Muscle layer of duodenum (tissue), 2 donors: Measurements from ENCODE around the gene CIB4.

Source experiments
- H3K27ac ChIP-seq: one replicate; pipeline ENCODE4 v1.7.0; 2013; ENCODE audit warnings: mild to moderate bottlenecking, low read length
- H3K27me3 ChIP-seq: one replicate; pipeline ENCODE4 v1.7.0; 2013; ENCODE audit warnings: low read depth, mild to moderate bottlenecking, control low read depth, low read length
- H3K36me3 ChIP-seq, 2 donors: one replicate each; pipeline ENCODE4 v1.7.0; 2013; ENCODE audit warnings: low read length in 2 of 2, control low read depth in 1 of 2, mild to moderate bottlenecking in 1 of 2; ENCODE audit not compliant: insufficient read depth in 2 of 2, control insufficient read depth in 1 of 2
- H3K4me1 ChIP-seq, 2 donors: one replicate each; pipeline ENCODE4 v1.7.0; 2013; ENCODE audit warnings: low read length in 2 of 2, mild to moderate bottlenecking in 2 of 2, control low read depth in 1 of 2, moderate library complexity in 1 of 2; ENCODE audit not compliant: insufficient read depth in 2 of 2, control insufficient read depth in 1 of 2
- H3K4me3 ChIP-seq, 2 donors: one replicate each; pipeline ENCODE4 v1.7.0; 2013; ENCODE audit warnings: low read length in 2 of 2, low read depth in 1 of 2, mild to moderate bottlenecking in 1 of 2
- H3K9me3 ChIP-seq, 2 donors: one replicate each; pipeline ENCODE4 v1.7.0; 2013; ENCODE audit warnings: low read length in 2 of 2, control low read depth in 1 of 2, mild to moderate bottlenecking in 1 of 2; ENCODE audit not compliant: control insufficient read depth in 1 of 2
- donor health status: healthy.

CIB4 gene

DNA sequence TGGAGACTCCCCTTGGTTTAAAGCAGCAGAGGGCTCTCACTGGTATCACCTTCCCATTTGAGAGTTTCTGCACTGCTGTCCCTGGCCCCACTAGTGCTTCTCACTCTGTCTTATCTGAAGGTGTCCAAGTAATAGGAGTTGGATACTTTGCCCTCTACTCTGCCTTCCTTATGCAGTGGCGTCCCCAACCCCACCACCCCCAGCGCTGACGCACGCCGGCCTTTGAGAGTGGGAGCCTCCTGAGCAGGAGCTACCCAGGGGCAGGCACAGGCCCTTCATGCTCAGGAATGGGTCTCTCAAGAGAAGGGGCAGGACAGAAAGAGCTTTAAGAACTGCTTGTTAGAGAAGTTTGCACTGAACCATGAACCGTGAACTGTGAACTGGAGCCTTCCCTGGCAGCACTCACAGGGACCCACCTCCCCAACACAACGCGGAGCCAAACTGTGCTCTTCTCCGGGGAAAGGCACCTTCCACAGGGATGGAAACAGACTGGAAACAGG is 3.3 kb downstream of the CIB4 start:
- peaks cover 6 to 20% of the 10 kb centered on the region in 2 donors for H3K4me1 ChIP-seq
- no peaks in the 10 kb centered on the region for H3K9me3 ChIP-seq
- H3K36me3 ChIP-seq = no peaks in the 10 kb centered on the region
- no peaks in the 10 kb centered on the region for H3K27me3 ChIP-seq
- no peak overlapping the region for H3K27ac ChIP-seq
- H3K4me3 ChIP-seq = no peak overlapping the region

DNA sequence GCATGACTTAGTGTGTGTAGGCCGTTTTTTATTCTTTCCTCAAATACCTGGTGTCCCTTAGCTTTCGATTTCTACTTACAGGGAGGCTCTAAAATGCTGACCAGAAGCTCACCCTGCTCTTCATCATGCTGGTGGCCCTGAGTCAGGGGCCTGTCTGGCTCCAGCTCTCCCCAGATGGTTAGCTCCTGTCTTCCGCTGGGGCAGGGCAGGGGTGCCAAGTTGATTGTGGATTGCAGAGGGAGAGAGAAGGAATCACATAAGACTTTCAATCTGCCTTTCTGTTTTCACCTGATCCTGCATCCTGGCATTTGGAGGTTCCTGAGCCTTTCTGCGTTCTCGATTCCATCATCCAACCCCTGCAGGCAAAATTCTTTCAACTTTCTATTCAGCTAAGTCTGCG is 4.2 kb downstream of the CIB4 start:
- peaks cover 6 to 29% of the 10 kb centered on the region in 2 donors for H3K4me1 ChIP-seq
- no peaks in the 10 kb centered on the region for H3K27me3 ChIP-seq
- no peak overlapping the region for H3K27ac ChIP-seq
- no peaks in the 10 kb centered on the region for H3K9me3 ChIP-seq
- no peak overlapping the region for H3K4me3 ChIP-seq
- H3K36me3 ChIP-seq = no peaks in the 10 kb centered on the region

DNA sequence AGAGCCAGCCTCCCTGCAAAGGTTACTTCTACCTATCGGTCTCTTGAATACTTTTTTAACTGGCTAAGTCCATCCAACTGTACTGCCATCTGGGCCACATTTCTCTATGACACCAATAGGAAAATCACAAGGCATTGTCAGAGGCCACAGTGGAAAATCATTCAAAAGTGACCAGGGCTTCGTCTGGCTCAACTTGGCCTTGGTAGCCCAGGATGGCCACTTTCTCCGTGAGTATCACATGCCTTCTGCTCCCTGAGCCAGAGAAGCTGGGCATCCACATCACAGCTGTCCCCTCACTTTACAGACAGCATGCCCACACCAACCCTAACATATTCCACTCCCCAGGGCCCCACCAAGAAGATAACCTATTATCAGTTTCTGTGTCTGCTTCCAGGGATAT is 5.8 kb downstream of the CIB4 start:
- H3K36me3 ChIP-seq = no peaks in the 10 kb centered on the region
- H3K4me1 ChIP-seq = peaks cover 3 to 28% of the 10 kb centered on the region in 2 donors
- no peak overlapping the region for H3K4me3 ChIP-seq
- no peak overlapping the region for H3K27ac ChIP-seq
- H3K9me3 ChIP-seq = no peaks in the 10 kb centered on the region
- no peaks in the 10 kb centered on the region for H3K27me3 ChIP-seq

DNA sequence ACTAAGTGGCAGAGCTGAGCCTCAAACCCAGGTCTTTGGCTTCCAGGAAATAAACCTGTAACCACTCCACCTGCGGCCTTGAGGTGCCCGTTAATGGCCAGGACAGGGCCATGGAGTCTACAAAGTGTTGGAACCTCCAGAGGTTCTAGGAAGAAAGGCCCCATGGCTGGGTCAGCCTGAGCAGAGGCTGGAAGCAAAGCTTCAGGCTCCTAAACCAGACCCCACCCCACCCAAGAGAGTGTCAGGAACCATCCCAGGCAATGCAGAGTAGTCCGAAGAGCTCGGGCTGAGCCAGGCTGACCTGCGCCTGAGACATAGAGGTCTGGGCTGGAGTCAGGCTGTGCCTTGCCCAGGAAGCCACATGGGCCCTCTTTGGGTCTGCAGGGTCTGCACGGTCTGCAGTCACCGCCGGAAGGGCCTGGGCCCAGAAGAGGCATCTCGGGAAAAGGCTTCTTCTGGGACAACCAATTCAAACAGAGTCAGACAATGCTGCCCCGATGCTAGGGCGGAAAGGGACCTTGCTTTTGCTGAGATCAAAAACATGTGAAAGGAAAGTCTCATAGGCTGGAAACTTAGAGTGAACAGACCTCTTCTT is 6.4 kb downstream of the CIB4 start:
- H3K4me1 ChIP-seq = peaks cover 0 to 24% of the 10 kb centered on the region in 2 donors
- H3K27me3 ChIP-seq = no peaks in the 10 kb centered on the region
- no peaks in the 10 kb centered on the region for H3K36me3 ChIP-seq
- H3K4me3 ChIP-seq = no peak overlapping the region
- H3K9me3 ChIP-seq = no peaks in the 10 kb centered on the region
- H3K27ac ChIP-seq = no peak overlapping the region

DNA sequence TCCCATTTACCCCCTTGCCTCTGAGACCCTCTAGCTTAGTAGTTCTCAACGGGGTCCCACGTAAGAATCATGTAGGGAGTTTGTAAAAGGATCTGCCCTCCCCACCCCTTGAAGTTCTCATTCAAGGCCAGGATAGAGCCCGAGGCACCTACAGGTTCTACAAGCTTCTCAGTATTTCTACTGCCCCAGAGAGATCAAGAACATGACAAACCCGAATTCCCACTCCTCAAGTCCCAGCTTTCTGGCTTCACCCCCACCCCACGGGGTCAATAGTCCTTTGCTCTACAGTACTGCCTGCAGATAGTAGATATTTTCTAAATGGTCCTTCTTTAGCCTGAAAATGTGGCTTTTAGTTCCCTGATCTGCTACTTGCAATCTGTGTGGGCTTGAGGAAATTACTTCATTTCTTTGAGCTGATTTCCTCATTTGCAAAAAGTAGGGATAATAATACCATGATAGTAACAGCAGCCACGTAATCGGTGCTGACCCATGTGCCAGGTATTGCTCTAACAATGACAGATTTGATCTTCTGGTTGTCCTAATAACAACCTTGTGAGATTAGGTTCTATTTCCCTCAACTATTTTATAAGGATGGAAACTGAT is 7.1 kb downstream of the CIB4 start:
- Histone ChIP-seq H3K27ac (no peak overlapping the region), H3K4me1 (peaks cover 0 to 24% of the 10 kb centered on the region in 2 donors), H3K4me3 (no peak overlapping the region), H3K27me3 (no peaks in the 10 kb centered on the region), H3K9me3 (no peaks in the 10 kb centered on the region), H3K36me3 (no peaks in the 10 kb centered on the region)

DNA sequence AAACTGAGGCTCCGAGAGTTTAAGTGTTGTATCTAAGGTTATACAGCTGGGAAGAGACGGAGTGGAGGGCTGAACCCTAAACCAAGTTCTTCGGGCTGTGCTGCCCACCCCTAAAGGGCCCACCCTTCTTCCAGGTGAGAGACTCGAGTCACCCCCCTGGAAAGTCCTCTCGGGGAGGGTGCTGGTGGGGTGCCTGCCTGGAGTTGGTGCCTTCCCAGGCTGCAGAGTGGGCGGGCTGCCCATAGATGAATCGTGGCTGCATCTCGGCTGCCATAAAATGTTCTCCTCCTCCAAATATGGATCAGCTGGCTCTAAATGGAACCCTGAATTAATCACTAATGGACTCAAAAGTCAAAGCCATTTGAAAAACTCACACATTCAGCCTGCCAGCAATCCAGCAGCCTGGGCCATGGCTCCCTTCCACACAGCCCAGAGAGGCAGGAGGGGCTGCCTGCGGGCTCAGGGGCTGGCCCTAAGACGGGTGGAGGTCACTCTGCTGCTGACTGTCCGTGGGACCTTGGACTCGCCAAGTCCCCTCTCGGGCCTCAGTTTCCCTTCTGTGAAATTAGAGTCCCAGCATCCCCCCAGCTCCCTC is 7.7 kb downstream of the CIB4 start:
- H3K4me3 ChIP-seq = no peak overlapping the region
- no peak overlapping the region for H3K27ac ChIP-seq
- H3K9me3 ChIP-seq = no peaks in the 10 kb centered on the region
- no peaks in the 10 kb centered on the region for H3K27me3 ChIP-seq
- H3K36me3 ChIP-seq = no peaks in the 10 kb centered on the region
- peaks cover 0 to 24% of the 10 kb centered on the region in 2 donors for H3K4me1 ChIP-seq

DNA sequence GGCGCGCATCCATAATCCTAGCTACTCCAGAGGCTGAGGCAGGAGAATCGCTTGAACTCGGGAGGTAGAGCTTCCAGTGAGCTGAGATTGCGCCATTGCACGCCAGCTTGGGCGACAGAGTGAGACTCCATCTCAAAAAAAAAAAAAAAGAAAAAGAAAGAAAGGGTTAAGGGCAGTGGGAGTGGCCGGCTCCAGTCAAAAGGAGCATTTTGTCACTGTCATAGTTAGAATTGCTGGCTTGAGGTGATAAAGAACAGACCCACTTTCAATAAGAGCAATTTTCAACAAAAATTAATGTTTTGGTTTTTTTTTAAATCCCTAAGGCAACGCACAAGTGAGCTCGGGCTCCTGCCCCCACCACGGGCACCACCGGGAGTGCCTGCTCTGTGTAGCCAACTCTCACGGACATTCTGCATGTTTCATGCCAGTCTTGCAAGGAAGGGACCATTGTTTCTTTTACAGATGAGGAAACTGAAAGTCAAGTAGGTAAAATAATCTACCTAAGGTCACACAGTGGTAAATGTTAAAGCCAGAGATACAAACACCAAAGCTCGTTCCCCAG is 8.5 kb downstream of the CIB4 start:
- Histone ChIP-seq H3K4me1 (peaks cover 0 to 24% of the 10 kb centered on the region in 2 donors), H3K9me3 (no peaks in the 10 kb centered on the region), H3K4me3 (no peak overlapping the region), H3K36me3 (no peaks in the 10 kb centered on the region), H3K27ac (no peak overlapping the region), H3K27me3 (no peaks in the 10 kb centered on the region)

DNA sequence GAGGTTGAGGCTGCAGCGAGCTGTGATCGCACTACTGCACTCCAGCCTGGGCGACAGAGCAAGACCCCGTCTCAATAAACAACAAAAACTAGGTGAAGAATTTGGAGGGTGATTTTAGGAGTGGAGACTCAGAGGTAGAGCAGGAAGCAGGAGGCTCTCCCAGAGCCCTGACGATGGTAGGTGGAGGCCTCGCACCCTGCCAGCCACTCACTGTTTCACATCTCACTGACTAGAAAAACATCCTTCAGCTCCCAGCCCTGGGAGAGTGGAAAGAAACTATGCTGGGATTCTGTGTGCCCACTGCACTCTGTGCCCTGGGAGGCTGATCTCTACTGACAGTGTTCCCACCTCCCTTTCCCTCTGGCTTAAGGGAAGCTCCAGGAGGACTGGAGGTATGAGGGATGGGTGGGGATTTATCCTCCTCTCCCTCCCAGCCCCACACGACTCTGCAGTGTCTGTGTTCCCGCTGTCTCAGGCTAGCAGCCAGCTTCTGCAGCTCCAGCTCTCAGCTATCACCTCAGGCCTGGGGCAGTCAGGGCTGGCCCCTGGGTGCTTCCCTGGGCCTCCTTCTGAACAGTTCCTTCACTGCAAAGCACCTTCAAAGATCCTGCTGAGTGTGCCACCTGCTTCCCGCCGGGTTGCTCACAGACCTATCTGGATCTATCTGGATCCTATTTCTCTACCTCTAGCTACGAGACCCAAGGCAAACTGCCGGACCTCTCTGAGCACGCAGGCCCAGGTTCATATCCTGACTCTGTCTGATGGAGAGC is 9.6 kb downstream of the CIB4 start:
- no peaks in the 10 kb centered on the region for H3K27me3 ChIP-seq
- H3K27ac ChIP-seq = no peak overlapping the region
- no peaks in the 10 kb centered on the region for H3K36me3 ChIP-seq
- no peaks in the 10 kb centered on the region for H3K9me3 ChIP-seq
- H3K4me3 ChIP-seq = no peak overlapping the region
- H3K4me1 ChIP-seq = peaks cover 0 to 24% of the 10 kb centered on the region in 2 donors

DNA sequence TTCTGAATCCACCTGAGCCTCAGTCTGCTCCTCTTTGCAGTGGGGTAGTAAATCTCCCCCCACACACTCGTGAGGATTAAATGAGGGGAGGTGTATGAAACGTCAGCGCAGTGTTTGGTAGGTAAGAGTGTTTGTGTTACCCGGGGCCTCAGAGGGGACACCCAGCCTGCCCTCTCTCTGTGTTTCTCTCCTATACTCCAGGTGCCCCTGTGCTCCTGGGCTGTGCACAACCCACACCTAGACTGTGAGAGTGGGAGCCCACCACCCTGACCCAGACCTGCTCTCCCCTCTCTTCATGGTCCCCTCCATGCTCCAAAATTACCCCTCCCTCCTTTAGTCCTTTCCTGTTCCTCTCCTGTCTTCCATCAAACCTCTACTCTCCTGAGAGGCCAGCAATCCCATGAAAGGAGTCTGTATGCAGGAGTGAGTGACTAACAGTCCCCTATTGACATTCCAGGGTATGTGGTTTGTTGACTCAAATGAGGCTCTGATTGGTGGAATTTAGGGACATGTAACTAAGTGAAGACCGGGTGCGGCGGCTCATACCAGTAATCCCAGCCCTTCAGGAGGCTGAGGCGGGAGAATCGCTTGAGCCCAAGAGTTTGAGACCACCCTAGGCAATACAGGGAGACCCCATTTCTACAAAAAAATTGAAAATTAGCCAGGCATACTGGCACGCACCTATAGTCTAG is 10.4 kb downstream of the CIB4 start:
- Histone ChIP-seq H3K4me3 (no peak overlapping the region), H3K36me3 (no peaks in the 10 kb centered on the region), H3K9me3 (no peaks in the 10 kb centered on the region), H3K4me1 (peaks cover 0 to 24% of the 10 kb centered on the region in 2 donors), H3K27ac (no peak overlapping the region), H3K27me3 (no peaks in the 10 kb centered on the region)

DNA sequence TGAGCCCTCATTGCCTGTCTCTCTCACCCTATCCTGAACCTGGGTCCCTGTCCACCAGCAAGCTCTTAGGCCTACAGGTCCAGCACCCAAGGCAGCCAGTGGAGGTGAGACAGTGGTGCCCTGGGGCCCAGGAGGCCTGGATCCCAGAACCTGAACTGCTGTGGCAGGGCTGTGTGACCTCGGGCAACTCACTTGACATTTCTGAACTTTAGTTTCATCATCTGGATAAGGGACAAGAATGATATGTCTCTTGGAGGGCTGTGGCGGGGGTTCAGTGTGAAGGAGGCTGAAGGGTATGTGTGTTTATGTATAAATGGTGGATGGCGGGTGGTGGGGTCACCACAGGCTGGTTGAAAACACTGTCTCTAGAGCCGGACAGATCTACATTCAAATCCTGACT is 10.9 kb downstream of the CIB4 start:
- Histone ChIP-seq H3K27me3 (no peaks in the 10 kb centered on the region), H3K4me1 (peaks cover 0 to 24% of the 10 kb centered on the region in 2 donors), H3K27ac (no peak overlapping the region), H3K4me3 (no peak overlapping the region), H3K9me3 (no peaks in the 10 kb centered on the region), H3K36me3 (no peaks in the 10 kb centered on the region)
